BLaER1 (cell line): ENCODE measurements around the gene PPP1R3A.
"Not testable (repeated sequence)": the region's sequence is repeated elsewhere in the genome, so short reads cannot be mapped to it uniquely, and the experiment has no call there.

Experiments
- H3K27ac ChIP-seq: shearing (Covaris generic); formaldehyde crosslinking; 2 replicates; pipeline ENCODE4 v1.8.1; 2022
- H3K27me3 ChIP-seq: shearing (Covaris generic); formaldehyde crosslinking; 2 replicates; pipeline ENCODE4 v1.8.1; 2022
- H3K36me3 ChIP-seq: shearing (Covaris generic); formaldehyde crosslinking; 2 replicates; pipeline ENCODE4 v1.8.1; 2022
- H3K4me1 ChIP-seq: shearing (Covaris generic); formaldehyde crosslinking; 2 replicates; pipeline ENCODE4 v1.8.1; 2022
- H3K4me2 ChIP-seq: shearing (Covaris generic); formaldehyde crosslinking; 2 replicates; pipeline ENCODE4 v1.8.1; 2022
- H3K4me3 ChIP-seq: shearing (Covaris generic); formaldehyde crosslinking; 2 replicates; pipeline ENCODE4 v1.8.1; 2022
- H3K9ac ChIP-seq: shearing (Covaris generic); formaldehyde crosslinking; 2 replicates; pipeline ENCODE4 v1.8.1; 2022
- H3K9me3 ChIP-seq: shearing (Covaris generic); formaldehyde crosslinking; 2 replicates; pipeline ENCODE4 v1.8.1; 2022
- H4K20me1 ChIP-seq: shearing (Covaris generic); formaldehyde crosslinking; 2 replicates; pipeline ENCODE4 v1.8.1; 2022
- Cebpa-rat ChIP-seq: shearing (Covaris generic); IDR thresholded peaks from 2 replicates; pipeline ENCODE4 v1.8.1; 2022

Gene PPP1R3A, protein sequence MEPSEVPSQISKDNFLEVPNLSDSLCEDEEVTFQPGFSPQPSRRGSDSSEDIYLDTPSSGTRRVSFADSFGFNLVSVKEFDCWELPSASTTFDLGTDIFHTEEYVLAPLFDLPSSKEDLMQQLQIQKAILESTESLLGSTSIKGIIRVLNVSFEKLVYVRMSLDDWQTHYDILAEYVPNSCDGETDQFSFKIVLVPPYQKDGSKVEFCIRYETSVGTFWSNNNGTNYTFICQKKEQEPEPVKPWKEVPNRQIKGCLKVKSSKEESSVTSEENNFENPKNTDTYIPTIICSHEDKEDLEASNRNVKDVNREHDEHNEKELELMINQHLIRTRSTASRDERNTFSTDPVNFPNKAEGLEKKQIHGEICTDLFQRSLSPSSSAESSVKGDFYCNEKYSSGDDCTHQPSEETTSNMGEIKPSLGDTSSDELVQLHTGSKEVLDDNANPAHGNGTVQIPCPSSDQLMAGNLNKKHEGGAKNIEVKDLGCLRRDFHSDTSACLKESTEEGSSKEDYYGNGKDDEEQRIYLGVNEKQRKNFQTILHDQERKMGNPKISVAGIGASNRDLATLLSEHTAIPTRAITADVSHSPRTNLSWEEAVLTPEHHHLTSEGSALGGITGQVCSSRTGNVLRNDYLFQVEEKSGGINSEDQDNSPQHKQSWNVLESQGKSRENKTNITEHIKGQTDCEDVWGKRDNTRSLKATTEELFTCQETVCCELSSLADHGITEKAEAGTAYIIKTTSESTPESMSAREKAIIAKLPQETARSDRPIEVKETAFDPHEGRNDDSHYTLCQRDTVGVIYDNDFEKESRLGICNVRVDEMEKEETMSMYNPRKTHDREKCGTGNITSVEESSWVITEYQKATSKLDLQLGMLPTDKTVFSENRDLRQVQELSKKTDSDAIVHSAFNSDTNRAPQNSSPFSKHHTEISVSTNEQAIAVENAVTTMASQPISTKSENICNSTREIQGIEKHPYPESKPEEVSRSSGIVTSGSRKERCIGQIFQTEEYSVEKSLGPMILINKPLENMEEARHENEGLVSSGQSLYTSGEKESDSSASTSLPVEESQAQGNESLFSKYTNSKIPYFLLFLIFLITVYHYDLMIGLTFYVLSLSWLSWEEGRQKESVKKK

DNA sequence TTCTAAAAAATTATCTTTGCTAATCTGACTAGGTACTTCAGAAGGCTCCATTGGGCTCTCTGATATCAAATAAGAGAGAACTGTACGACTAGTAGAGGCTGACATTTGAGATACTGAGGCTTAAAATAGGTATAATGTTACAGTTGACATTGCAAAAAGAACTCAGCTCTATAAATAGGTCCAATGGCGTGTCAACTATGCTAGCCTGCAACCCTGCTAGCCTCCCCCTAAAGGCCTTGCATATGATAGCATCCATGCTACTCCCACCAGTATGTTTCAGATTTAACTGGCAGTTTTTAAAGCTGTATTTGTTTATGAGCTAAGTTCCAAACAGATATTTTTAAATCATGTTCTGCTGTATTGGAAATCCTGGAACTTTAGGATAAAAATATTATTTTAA, at the start of gene PPP1R3A:
PPP1R3A (minus strand) TSS at position 64 of the 400 bp plus-strand sequence; CDS start at position 51, 13 bp downstream.
- Histone ChIP-seq H3K36me3 (no peaks in the 10 kb centered on the region), H4K20me1 (no peaks in the 10 kb centered on the region), H3K4me3 (no peak within 1 kb of the TSS), H3K4me2 (no peak within 1 kb of the TSS), H3K9ac (no peak within 1 kb of the TSS), H3K9me3 (no peaks in the 10 kb centered on the region), H3K4me1 (no peaks in the 10 kb centered on the region), H3K27me3 (no peaks in the 10 kb centered on the region), H3K27ac (no peak within 1 kb of the TSS)
- TF ChIP-seq Cebpa-rat = no peak

DNA sequence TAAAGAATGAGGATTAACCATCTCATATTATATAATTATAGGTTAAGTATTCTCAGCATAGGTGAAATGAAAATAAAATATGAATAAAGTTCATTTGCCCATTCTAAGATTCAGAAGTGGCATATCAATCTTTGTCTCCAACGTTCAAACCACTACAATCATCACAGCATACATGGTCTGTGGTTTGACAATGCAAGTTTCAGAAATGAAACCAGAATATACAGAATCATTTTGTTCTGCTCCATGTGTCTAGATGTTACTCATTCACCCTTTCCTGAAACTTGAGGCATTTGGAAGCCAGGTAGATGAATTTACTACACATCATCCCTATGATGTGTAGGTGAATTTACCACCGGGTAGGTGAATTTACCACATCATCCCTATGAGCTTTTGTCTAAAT, 44.5 kb upstream of the PPP1R3A start:
- TF ChIP-seq Cebpa-rat = no peak
- Histone ChIP-seq H3K27me3 (no peaks in the 10 kb centered on the region), H3K9me3 (peaks cover 18% of the 10 kb centered on the region), H3K27ac (no peak overlapping the region), H3K36me3 (no peaks in the 10 kb centered on the region), H4K20me1 (no peaks in the 10 kb centered on the region), H3K9ac (no peak overlapping the region), H3K4me1 (no peaks in the 10 kb centered on the region), H3K4me3 (no peak overlapping the region), H3K4me2 (no peak overlapping the region)

DNA sequence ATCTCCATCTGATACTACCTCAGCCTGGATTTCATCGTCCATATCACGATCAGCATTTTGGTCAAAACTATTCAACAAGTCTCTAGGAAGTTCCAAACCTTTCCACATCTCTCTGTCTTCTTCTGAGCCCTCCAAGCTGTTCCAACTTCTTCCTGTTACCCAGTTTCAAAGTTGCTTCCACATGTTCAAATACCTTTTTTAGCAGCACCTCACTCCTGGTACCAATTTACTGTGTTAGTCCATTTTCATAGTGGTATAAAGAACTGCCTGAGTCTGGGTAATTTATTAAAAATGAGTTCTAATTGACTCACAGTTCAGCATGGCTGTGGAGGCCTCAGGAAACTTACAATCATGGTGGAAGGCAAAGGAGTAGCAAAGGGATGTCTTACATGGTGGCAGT, 41.1 kb upstream of the PPP1R3A start:
- no peak for TF ChIP-seq Cebpa-rat
- no peaks in the 10 kb centered on the region for H3K27me3 ChIP-seq
- no peak overlapping the region for H3K27ac ChIP-seq
- H3K9ac ChIP-seq = no peak overlapping the region
- H3K9me3 ChIP-seq = peaks cover 45% of the 10 kb centered on the region
- H4K20me1 ChIP-seq = no peaks in the 10 kb centered on the region
- H3K36me3 ChIP-seq = no peaks in the 10 kb centered on the region
- H3K4me3 ChIP-seq = no peak overlapping the region
- no peak overlapping the region for H3K4me2 ChIP-seq
- H3K4me1 ChIP-seq = no peaks in the 10 kb centered on the region

DNA sequence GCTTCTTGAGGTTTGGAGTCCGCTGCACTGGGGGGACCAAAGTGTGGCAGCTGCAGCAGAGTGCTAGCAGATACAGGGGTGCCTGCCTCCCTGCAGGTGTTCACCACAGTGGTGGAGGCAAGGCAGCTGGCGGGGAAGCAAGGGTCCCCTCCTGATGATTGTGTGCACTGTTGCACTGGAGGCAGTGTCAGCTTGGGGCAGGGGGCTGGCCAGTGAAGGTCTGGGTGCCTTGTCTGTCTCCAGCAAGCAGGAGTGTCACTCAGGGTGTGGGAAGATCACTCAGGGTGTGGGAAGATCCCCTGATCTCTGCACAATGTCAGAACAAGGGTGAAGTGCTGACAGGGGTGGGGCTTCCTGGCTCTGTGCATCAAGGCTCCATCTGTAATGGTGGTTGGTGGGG, 36.3 kb upstream of the PPP1R3A start:
- no peaks in the 10 kb centered on the region for H4K20me1 ChIP-seq
- H3K36me3 ChIP-seq = no peaks in the 10 kb centered on the region
- no peak for TF ChIP-seq Cebpa-rat
- H3K27me3 ChIP-seq = no peaks in the 10 kb centered on the region
- H3K27ac ChIP-seq = no peak overlapping the region
- no peak overlapping the region for H3K4me2 ChIP-seq
- H3K9me3 ChIP-seq = peaks cover 61% of the 10 kb centered on the region
- no peaks in the 10 kb centered on the region for H3K4me1 ChIP-seq
- H3K9ac ChIP-seq = no peak overlapping the region
- H3K4me3 ChIP-seq = no peak overlapping the region

DNA sequence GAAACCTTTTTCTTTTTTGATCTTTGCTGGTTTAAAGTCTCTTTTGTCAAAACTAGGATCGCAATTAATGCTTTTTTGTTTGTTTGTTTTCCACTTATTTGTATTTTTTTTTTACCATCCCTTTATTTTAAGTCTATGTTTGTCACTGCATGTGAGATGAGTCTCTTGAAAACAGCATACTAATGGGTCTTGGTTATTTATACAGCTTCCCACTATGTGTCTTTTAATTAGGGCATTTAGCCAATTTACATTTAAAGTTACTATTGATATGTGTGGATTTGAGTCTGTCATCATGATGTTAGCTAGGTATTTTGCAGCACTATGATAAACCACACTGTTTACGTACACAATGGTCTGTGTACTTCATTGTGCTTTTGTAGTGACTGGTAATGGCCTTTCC, 34.7 kb upstream of the PPP1R3A start:
- TF ChIP-seq Cebpa-rat = no peak
- H3K9ac ChIP-seq = no peak overlapping the region
- no peak overlapping the region for H3K4me3 ChIP-seq
- no peaks in the 10 kb centered on the region for H3K27me3 ChIP-seq
- no peak overlapping the region for H3K27ac ChIP-seq
- no peak overlapping the region for H3K4me2 ChIP-seq
- no peaks in the 10 kb centered on the region for H3K36me3 ChIP-seq
- no peaks in the 10 kb centered on the region for H4K20me1 ChIP-seq
- peaks cover 45% of the 10 kb centered on the region for H3K9me3 ChIP-seq
- no peaks in the 10 kb centered on the region for H3K4me1 ChIP-seq

DNA sequence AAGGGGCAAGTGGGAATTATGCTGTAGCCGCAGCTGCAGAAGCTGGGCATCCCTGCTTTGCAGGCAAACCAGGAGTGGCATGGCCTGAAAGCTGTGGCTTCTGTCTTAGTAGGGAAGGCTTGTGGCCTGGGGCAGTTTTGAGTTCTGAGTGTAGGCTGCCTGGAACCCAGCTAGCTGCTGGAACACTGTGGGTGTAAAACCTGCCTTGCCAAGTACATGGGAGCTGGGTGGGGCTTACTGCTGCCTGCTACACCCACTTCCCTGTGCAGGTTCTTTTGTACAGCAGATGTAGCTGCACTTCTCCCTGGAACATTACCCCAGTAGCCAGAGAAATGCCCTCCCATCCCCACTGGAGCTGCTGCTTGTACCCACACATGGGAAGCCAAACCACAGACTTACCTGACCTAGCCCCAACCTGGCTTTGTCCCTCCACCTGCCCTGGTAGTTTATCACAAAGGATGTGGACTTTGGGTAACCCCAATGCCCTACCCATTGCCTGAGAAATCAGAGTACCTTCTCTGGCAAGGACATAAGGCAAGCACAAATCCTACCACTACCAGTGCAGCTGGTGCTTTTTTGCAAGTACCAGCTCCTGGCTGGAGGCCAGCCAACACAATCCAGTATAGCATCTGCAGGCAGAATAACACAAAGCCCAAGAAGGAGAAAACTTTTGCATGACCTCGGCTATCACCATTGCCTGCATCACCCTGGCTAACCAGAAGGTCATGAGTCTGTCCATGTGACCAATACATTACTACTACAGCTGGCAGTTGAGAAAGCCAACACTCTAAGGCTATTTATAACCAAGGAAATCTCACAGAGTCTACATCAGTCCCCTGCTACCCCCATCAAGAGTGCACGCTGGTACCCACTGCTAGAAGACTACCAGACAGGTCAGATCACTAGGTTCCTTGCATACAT, 26.5 kb upstream of the PPP1R3A start:
- Histone ChIP-seq H3K4me1 (no peaks in the 10 kb centered on the region), H3K9me3 (no peaks in the 10 kb centered on the region), H3K9ac (no peak overlapping the region), H4K20me1 (no peaks in the 10 kb centered on the region), H3K4me3 (no peak overlapping the region), H3K36me3 (no peaks in the 10 kb centered on the region), H3K4me2 (no peak overlapping the region), H3K27ac (no peak overlapping the region), H3K27me3 (no peaks in the 10 kb centered on the region)
- no peak for TF ChIP-seq Cebpa-rat

DNA sequence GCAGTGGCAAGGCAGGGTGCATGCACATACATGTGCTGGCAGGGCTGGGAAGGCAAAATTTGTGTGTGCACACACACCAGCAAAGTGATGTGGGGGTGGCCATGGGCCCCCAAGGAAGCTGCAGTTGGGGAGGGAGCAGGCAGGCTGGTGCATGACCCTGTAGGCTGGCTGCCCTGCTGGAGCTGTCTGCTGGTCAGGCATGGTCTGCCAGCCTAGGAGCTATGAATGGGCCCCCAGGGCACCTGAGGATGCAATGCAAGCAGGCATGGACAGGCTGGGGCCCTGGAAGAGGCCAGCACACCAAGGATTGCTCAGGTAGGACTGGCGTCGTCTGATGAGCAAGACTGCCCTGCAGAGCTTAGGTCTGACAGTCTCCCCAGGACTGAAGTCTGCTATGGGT, 18.2 kb upstream of the PPP1R3A start:
- Histone ChIP-seq H3K9ac (no peak overlapping the region), H3K27ac (no peak overlapping the region), H3K27me3 (no peaks in the 10 kb centered on the region), H3K4me1 (no peaks in the 10 kb centered on the region), H3K4me2 (no peak overlapping the region), H3K36me3 (no peaks in the 10 kb centered on the region), H4K20me1 (no peaks in the 10 kb centered on the region), H3K4me3 (no peak overlapping the region), H3K9me3 (peaks cover 24% of the 10 kb centered on the region)
- no peak for TF ChIP-seq Cebpa-rat

DNA sequence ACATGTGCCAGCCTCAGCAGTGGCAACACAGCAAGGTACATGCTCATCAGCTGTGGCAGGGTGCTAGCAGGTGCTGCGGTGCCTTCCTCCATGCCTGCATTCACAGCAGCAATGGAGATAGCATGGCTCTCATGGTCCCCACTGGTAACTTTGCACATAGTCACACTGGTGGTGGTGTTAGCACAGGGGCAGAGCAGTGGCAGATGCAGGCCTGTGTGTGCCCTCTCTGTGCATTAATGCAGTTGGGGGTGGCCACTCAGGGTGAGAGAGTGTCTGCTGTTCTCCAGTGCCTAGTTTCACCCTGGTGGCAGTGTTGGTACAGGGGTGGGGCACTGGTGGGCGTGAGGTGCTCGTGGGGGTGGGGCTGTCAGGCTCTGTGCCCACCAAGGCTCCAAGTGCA, 17.7 kb upstream of the PPP1R3A start:
- H3K36me3 ChIP-seq = no peaks in the 10 kb centered on the region
- no peak overlapping the region for H3K4me3 ChIP-seq
- H3K9ac ChIP-seq = no peak overlapping the region
- H3K4me2 ChIP-seq = no peak overlapping the region
- peaks cover 28% of the 10 kb centered on the region for H3K9me3 ChIP-seq
- H3K27ac ChIP-seq = no peak overlapping the region
- H3K4me1 ChIP-seq = no peaks in the 10 kb centered on the region
- no peak for TF ChIP-seq Cebpa-rat
- no peaks in the 10 kb centered on the region for H3K27me3 ChIP-seq
- no peaks in the 10 kb centered on the region for H4K20me1 ChIP-seq

DNA sequence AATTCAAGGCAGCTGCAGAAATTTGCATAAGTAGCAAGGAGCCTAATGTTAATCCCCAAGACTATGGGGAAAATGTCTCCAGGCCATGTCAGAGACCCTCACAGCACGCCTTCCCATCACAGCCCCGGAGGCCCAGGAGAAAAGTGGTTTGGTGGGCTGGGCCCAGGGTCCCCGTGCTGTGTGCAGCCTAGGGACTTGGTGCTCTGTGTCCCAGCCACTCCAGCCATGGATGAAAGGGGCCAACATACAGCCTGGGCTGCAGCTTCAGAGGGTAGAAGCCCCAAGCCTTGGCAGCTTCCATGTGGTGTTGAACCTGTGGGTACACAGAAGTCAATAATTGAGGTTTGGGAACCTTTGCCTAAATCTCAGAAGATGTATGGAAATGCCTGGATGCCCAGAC, 10.6 kb upstream of the PPP1R3A start:
- H3K36me3 ChIP-seq, H3K4me3 ChIP-seq, H3K4me1 ChIP-seq, H4K20me1 ChIP-seq, H3K27ac ChIP-seq, H3K9ac ChIP-seq, H3K4me2 ChIP-seq, H3K27me3 ChIP-seq: not testable (repeated sequence)
- H3K9me3 ChIP-seq = peaks cover 33% of the 10 kb centered on the region
